ENCODE data around the gene PLEKHG3.

PLEKHG3 gene

GRCh38 chr14:64708148-64709004, 4.2 kb downstream of the PLEKHG3 start:
- DNase-seq, result peak; percentile 58 to 59

- DNase-seq, result no peak
Measured at GRCh38 chr14:64709126-64709525, 4.9 kb downstream of the PLEKHG3 start.

- no peak for DNase-seq
Measured at GRCh38 chr14:64711039-64711438, 6.8 kb downstream of the PLEKHG3 start.

- DNase-seq, result no peak
Measured at GRCh38 chr14:64713677-64714076, 9.5 kb downstream of the PLEKHG3 start.

GRCh38 chr14:64714432-64715025, 10.3 kb downstream of the PLEKHG3 start:
- DNase-seq, result no peak

GRCh38 chr14:64715146-64715627, 11.0 kb downstream of the PLEKHG3 start:
- DNase-seq, result no peak

- no peak for DNase-seq
Measured at GRCh38 chr14:64715628-64716412, 11.6 kb downstream of the PLEKHG3 start.

- DNase-seq, result no peak
Measured at GRCh38 chr14:64717870-64718269, 13.6 kb downstream of the PLEKHG3 start.

GRCh38 chr14:64718762-64719161, 14.5 kb downstream of the PLEKHG3 start:
- DNase-seq, result no peak

- DNase-seq, result no peak
Measured at GRCh38 chr14:64719601-64720000, 15.4 kb downstream of the PLEKHG3 start.

- no peak for DNase-seq
Measured at GRCh38 chr14:64720131-64720576, 15.9 kb downstream of the PLEKHG3 start.

- DNase-seq, result no peak
Measured at GRCh38 chr14:64721391-64721791, 17.2 kb downstream of the PLEKHG3 start.

GRCh38 chr14:64721899-64722298, 17.7 kb downstream of the PLEKHG3 start:
- DNase-seq, result no peak

- peak; percentile 27 to 54 for DNase-seq
Measured at GRCh38 chr14:64722842-64723447, 18.7 kb downstream of the PLEKHG3 start.

- peak in 1 of 2 donors; percentile 34 for DNase-seq
Measured at GRCh38 chr14:64723691-64724577, 19.7 kb downstream of the PLEKHG3 start.

- DNase-seq, result no peak
Measured at GRCh38 chr14:64724578-64724930, 20.3 kb downstream of the PLEKHG3 start.

GRCh38 chr14:64725261-64725815, 21.1 kb downstream of the PLEKHG3 start:
- no peak for DNase-seq

GRCh38 chr14:64725879-64726584, 21.8 kb downstream of the PLEKHG3 start:
- no peak for DNase-seq

GRCh38 chr14:64726585-64726890, 22.3 kb downstream of the PLEKHG3 start:
- DNase-seq, result peak in 1 of 2 donors; percentile 43

- DNase-seq, result no peak
Measured at GRCh38 chr14:64727551-64728071, 23.4 kb downstream of the PLEKHG3 start.

GRCh38 chr14:64728106-64728505, 23.9 kb downstream of the PLEKHG3 start:
- no peak for DNase-seq

Measured in CD4-positive, alpha-beta T cell treated with Interleukin-1 beta for 1 hour (primary cell).